ENCODE data around the gene CYP17A1. TPM values are rescaled to one million over a fixed set of nuclear protein-coding genes. Genes with fewer than 3 reads are reported as not detected.
"Not testable (repeated sequence)": the region's sequence is repeated elsewhere in the genome, so short reads cannot be mapped to it uniquely, and the experiment has no call there.

CYP17A1 gene
- total RNA-seq, 1 experiment from 2014 or later, result 2.1 TPM

GRCh38 chr10:102845352-102845902 is 8.2 kb upstream of the CYP17A1 start (continued):
- no peak for TF ChIP-seq CREB1 (CRISPR knock-in tag; IDR thresholded peaks at IDR 0.05)
- TF ChIP-seq ZNF219 (CRISPR knock-in tag; IDR thresholded peaks at IDR 0.05; ENCODE audit: borderline replicate concordance), result no peak
- no peak for TF ChIP-seq ATF6 (CRISPR knock-in tag; IDR thresholded peaks at IDR 0.05)
- TF ChIP-seq KAT7 (CRISPR knock-in tag; IDR thresholded peaks at IDR 0.05; ENCODE audit: borderline replicate concordance), result no peak
- TF ChIP-seq ZNF532 (CRISPR knock-in tag; IDR thresholded peaks at IDR 0.05; ENCODE audit: borderline replicate concordance), result no peak
- no peak for TF ChIP-seq NR3C1 (CRISPR knock-in tag; conservative IDR thresholded peaks at IDR 0.05; ENCODE audit: low read depth)
- TF ChIP-seq MXD4 (CRISPR knock-in tag; IDR thresholded peaks at IDR 0.05; ENCODE audit: borderline replicate concordance), result no peak
- no peak for TF ChIP-seq NFYB (CRISPR knock-in tag; conservative IDR thresholded peaks at IDR 0.05; ENCODE audit: low read depth)
- TF ChIP-seq NFE2L1 (CRISPR knock-in tag; IDR thresholded peaks at IDR 0.05), result no peak
- no peak for TF ChIP-seq FOXK1 (CRISPR knock-in tag; IDR thresholded peaks at IDR 0.05)

GRCh38 chr10:102844190-102844776 is 7.1 kb upstream of the CYP17A1 start:
- peaks cover 17% of the 10 kb centered on the region for H3K27me3 Mint-ChIP-seq (ENCODE audit: low read depth)
- CTCF ChIA-PET, result interaction anchor here (1.0 to 2.5 kb wide), 3 partner anchors 27 to 59 kb away, joined by 3 to 13 read pairs (median 6); no protein-coding TSS in a partner anchor

GRCh38 chr10:102843139-102843538 is 5.9 kb upstream of the CYP17A1 start:
- Mint-ChIP-seq H3K9me3 (peaks cover 53% of the 10 kb centered on the region), H3K36me3 (peaks cover 18% of the 10 kb centered on the region), H3K27me3 (ENCODE audit: low read depth) (peaks cover 19% of the 10 kb centered on the region)
- H3K4me3 Mint-ChIP-seq, H3K27ac Mint-ChIP-seq, POLR2A ChIA-PET, H3K4me1 Mint-ChIP-seq: not testable (repeated sequence)
- peak; percentile 35 for DNase-seq (ENCODE audit: low spot score)
- CTCF ChIA-PET, result interaction anchor here (0.5 to 2.5 kb wide), 8 partner anchors 12 to 511 kb away, joined by 3 to 13 read pairs (median 4); partner anchors contain the start of genes AS3MT and CNNM2
- ATAC-seq, result peak; percentile 28; the same call in 1 of the 2 replicates

More at GRCh38 chr10:102844190-102844776, 7.1 kb upstream of the CYP17A1 start:
- ATAC-seq; DNase-seq (ENCODE audit: low spot score); H3K4me3 Mint-ChIP-seq; H3K27ac Mint-ChIP-seq; H3K4me1 Mint-ChIP-seq; H3K36me3 Mint-ChIP-seq; POLR2A ChIA-PET: not testable (repeated sequence)
- peaks cover 41% of the 10 kb centered on the region for H3K9me3 Mint-ChIP-seq

- no peak for DNase-seq (ENCODE audit: low spot score)
- Mint-ChIP-seq H3K36me3 (peaks cover 28% of the 10 kb centered on the region), H3K27me3 (ENCODE audit: low read depth) (peaks cover 25% of the 10 kb centered on the region), H3K4me1 (no peaks in the 10 kb centered on the region; the same call in 1 of the 2 replicates), H3K27ac (no peak overlapping the region), H3K4me3 (no peak overlapping the region), H3K9me3 (peaks cover 55% of the 10 kb centered on the region)
- ATAC-seq, result no peak
- TF ChIP-seq JAZF1 (CRISPR knock-in tag; IDR thresholded peaks at IDR 0.05) (no peak), ZNF138 (CRISPR knock-in tag; conservative IDR thresholded peaks at IDR 0.05) (no peak), RORB (CRISPR knock-in tag; IDR thresholded peaks at IDR 0.05) (no peak), ESRRA (CRISPR knock-in tag; IDR thresholded peaks at IDR 0.05; ENCODE audit: borderline replicate concordance) (no peak), CDX4 (CRISPR knock-in tag; IDR thresholded peaks at IDR 0.05; ENCODE audit: borderline replicate concordance) (no peak), ZBTB43 (CRISPR knock-in tag; IDR thresholded peaks at IDR 0.05) (no peak), SOX15 (CRISPR knock-in tag; IDR thresholded peaks at IDR 0.05) (no peak)
- POLR2A ChIA-PET, result no interaction called here
- CTCF ChIA-PET, result interaction anchor here (0.6 to 2.5 kb wide), 3 partner anchors 47 to 76 kb away, joined by 3 to 13 read pairs (median 6); partner anchors contain the start of gene CNNM2
Observed at GRCh38 chr10:102841827-102842345, 4.7 kb upstream of the CYP17A1 start.

GRCh38 chr10:102838276-102838927 is 1.2 kb upstream of the CYP17A1 start:
- H3K4me3 Mint-ChIP-seq; ATAC-seq; POLR2A ChIA-PET; DNase-seq (ENCODE audit: low spot score); H3K27ac Mint-ChIP-seq; H3K4me1 Mint-ChIP-seq: not testable (repeated sequence)
- Mint-ChIP-seq H3K27me3 (ENCODE audit: low read depth) (peaks cover 22% of the 10 kb centered on the region), H3K9me3 (peaks cover 33% of the 10 kb centered on the region), H3K36me3 (peaks cover 21% of the 10 kb centered on the region)
- CTCF ChIA-PET, result interaction anchor here (1.3 kb wide), 1 partner anchor 33 kb away, joined by 3 read pairs; no protein-coding TSS in a partner anchor
